GM18505 (cell line): ENCODE measurements around the gene NME3.

ENCODE experiments used
- ATAC-seq: cut with Tn5 transposase; IDR thresholded peaks from one replicate; pipeline ENCODE4 v1.9.1; 2021; ENCODE audit not compliant: unreplicated experiment
- POLR2A ChIP-seq: IDR thresholded peaks from 4 replicates; pipeline ENCODE4 v1.6.1; 2011; ENCODE audit warnings: borderline replicate concordance; ENCODE audit not compliant: insufficient read depth, insufficient read length; ENCODE audit errors: extremely low read depth

The NME3 gene

DNA sequence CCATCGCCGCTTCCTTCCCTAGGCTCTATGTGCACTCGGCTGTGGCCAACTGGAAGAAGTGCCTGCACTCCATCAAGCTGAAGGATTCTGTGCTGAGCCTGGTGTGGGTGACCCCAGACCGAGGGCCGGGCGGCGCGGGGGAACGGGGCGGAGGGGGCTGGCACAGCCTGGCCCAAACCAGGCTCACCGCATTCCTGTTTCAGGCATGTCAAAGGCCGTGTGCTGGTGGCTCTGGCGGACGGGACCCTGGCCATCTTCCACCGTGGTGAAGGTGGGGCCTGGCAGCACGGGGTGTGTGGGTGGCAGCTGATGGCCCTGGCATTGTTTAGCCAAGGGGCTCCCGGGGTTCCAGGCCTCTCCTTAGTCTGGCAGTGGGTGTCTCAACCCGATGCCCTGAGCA, 4.6 kb downstream of the NME3 start:
- no peak for ATAC-seq
- TF ChIP-seq POLR2A, result no peak

- no peak for ATAC-seq
- TF ChIP-seq POLR2A, result no peak
These were observed 5.1 kb downstream of the NME3 start for GRCh38 chr16:1766231-1766630.

DNA sequence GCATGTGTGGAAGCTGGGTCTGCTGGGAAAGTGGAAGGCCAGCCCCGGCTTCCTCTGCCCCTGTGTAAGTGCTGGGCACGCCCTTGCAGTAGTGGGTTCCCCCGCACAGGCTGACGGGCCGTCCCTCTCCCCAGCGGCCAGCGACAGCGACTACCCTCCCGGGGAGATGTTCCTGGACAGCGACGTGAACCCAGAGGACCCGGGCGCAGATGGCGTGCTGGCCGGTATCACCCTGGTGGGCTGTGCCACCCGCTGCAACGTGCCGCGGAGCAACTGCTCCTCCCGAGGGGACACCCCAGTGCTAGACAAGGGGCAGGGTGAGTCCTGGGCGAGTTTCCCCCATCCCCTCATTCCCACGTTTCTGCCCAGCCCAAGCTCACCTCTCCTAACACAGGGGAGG, 5.5 kb downstream of the NME3 start:
- no peak for ATAC-seq
- no peak for TF ChIP-seq POLR2A

DNA sequence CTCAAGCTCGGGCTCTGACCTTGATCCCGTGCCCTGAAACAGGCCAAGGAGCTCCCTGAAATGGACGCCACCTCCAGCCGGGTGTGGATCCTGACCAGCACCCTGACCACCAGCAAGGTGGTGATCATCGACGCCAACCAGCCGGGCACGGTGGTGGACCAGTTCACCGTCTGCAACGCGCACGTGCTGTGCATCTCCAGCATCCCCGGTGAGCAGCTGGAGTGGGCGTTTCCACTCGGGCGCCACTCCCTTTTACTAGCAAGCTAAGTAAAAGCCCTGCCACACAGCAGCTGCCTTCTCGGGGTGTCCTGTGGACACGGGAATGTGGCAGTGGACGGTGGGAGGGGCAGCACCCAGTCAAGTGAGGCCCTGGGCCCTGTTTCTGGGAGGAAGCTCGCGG, 6.4 kb downstream of the NME3 start:
- no peak for TF ChIP-seq POLR2A
- no peak for ATAC-seq

DNA sequence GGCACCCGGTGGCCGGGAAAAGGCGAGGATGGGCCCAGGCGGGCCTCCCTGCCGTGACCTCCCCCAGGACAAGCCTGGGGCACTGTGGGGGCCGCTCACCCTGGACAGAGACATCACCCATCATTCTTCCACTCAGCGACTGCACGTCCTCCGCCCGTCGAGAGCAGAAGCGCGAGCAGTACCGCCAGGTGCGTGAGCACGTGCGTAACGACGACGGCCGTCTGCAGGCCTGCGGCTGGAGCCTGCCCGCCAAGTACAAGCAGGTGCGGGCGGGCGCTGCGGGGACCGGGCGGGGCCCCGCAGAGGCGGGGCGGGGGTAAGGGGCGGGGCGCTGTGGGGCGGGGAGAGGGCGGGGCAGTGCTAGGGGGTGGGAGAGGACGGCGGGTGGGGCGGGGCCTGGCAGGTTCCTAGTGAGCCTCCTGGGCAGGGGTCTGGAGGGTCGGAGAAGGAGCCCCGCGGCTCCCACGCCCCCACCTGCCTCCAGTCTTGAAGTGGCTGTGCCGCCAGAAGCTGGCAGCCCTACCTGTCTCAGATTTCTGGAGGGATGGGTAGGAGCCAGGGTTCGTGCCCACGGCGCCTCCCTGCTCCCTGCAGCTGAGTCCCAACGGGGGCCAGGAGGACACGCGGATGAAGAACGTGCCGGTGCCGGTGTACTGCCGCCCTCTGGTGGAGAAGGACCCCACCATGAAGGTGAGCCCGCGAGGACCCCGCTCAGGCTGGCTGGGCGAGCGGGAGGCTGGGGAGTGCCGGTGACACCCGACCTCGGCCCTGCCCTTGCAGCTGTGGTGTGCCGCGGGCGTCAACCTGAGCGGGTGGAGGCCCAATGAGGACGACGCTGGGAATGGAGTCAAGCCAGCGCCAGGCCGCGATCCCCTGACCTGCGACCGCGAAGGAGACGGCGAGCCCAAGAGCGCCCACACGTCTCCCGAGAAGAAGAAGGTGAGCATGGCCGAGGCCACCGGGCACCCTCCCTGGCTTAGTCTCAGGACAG, 7.5 kb downstream of the NME3 start:
- ATAC-seq, result no peak
- no peak for TF ChIP-seq POLR2A

- TF ChIP-seq POLR2A, result no peak
- ATAC-seq, result no peak
These were observed 8.3 kb downstream of the NME3 start for GRCh38 chr16:1762879-1763520.

- no peak for TF ChIP-seq POLR2A
- no peak for ATAC-seq
These were observed 9.0 kb downstream of the NME3 start for GRCh38 chr16:1762196-1762878.

DNA sequence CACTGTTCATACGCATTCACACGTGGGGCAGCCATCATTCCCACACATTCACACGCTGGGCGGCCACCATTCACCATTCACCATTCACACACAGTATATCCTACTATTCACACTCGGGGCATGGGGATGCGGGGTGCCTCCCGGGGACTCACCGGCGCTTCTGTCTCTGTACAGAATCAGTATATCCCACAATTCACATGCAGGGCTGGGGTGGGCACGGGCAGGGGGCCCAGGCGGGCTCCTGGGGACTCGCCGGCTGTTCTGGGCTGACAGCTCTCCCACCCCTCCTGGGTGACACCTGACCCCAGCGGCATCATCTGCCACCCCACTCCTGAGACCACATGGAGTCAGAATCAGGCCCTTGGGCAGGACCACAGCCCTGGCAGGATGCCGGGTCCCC, 9.6 kb downstream of the NME3 start:
- TF ChIP-seq POLR2A, result no peak
- no peak for ATAC-seq

DNA sequence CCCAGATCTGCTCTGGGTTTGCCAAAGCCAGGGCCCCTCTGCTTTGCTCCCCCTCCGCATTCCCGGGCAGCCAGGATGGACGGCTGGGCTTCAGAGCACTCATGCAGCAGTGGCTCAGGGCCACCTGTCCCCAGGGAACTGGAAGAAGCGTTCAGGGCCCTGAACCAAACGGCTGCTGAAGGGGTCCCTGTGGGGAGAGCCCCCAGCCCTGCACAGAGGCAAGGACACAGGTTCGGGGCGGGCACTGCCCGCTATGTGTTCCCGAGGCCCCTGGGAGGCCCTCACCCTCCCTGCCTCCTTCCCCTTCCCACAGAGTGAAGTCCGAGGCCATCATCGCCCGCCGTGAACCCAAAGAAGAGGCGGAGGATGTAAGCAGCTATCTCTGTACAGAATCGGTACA, 10.4 kb downstream of the NME3 start:
- ATAC-seq, result no peak
- TF ChIP-seq POLR2A, result no peak

- no peak for TF ChIP-seq POLR2A
- ATAC-seq, result no peak
These were observed 11.8 kb downstream of the NME3 start for GRCh38 chr16:1759511-1759910.

- TF ChIP-seq POLR2A, result no peak
- ATAC-seq, result no peak
These were observed 12.4 kb downstream of the NME3 start for GRCh38 chr16:1758923-1759322.

- no peak for TF ChIP-seq POLR2A
- no peak for ATAC-seq
These were observed 13.5 kb downstream of the NME3 start for GRCh38 chr16:1757714-1758461.

DNA sequence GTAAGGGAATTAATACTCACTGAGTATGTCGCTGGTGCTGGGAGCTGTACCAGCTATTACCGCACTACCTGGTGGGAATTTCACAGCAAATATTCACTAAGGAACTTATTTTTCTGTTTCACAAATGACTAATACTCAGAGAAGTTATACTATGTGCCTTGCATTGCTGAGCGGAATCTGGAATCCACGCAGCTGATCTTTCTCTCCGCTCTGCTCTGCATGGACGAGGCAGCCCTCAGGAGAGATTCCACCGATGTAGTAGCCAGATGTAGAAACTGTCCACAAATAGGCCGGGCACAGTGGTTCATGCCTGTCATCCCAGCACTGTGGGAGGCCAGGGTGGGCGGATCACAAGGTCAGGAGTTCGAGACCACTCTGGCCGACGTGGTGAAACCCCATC, 17.1 kb downstream of the NME3 start:
- no peak for TF ChIP-seq POLR2A
- ATAC-seq, result no peak
